ENCODE results near the gene ZNF592.
"Not testable (repeated sequence)": the region's sequence is repeated elsewhere in the genome, so short reads cannot be mapped to it uniquely, and the experiment has no call there.

Gene ZNF592

GRCh38 chr15:84845631-84846030, 97.2 kb downstream of the ZNF592 start:
- H2AFZ ChIP-seq (ENCODE audit: low read length); H3K4me2 ChIP-seq (ENCODE audit: low read length); H3K27me3 ChIP-seq (ENCODE audit: insufficient read depth, low read length); H4K20me1 ChIP-seq (ENCODE audit: insufficient read depth, low read length); H3K9me2 ChIP-seq (ENCODE audit: low read depth, low read length); H3K4me3 ChIP-seq (ENCODE audit: low read depth, low read length, poor library complexity, severe bottlenecking); H3K9me3 ChIP-seq (ENCODE audit: low read length); H3F3A ChIP-seq (ENCODE audit: insufficient read depth, low read length); H3K27ac ChIP-seq (ENCODE audit: low read depth, low read length, poor library complexity, severe bottlenecking); H3K4me1 ChIP-seq (ENCODE audit: insufficient read depth, low read length, severe bottlenecking); H3K79me2 ChIP-seq (ENCODE audit: insufficient read depth, low read length); H3K9ac ChIP-seq (ENCODE audit: low read length); H3K36me3 ChIP-seq (ENCODE audit: insufficient read depth, low read length): not testable (repeated sequence)
- peak; percentile 62 for TF ChIP-seq CTCF (IDR thresholded peaks at IDR 0.05; ENCODE audit: low read length)

GRCh38 chr15:84846269-84846668, 97.9 kb downstream of the ZNF592 start:
- no peaks in the 10 kb centered on the region for H3F3A ChIP-seq (ENCODE audit: insufficient read depth, low read length)
- H3K79me2 ChIP-seq (ENCODE audit: insufficient read depth, low read length) = no peaks in the 10 kb centered on the region
- H2AFZ ChIP-seq (ENCODE audit: low read length) = no peak overlapping the region
- no peak for TF ChIP-seq CTCF (IDR thresholded peaks at IDR 0.05; ENCODE audit: low read length)
- no peak for TF ChIP-seq EZH2 (IDR thresholded peaks at IDR 0.05; ENCODE audit: borderline replicate concordance, low read length)
- no peaks in the 10 kb centered on the region for H3K36me3 ChIP-seq (ENCODE audit: insufficient read depth, low read length)
- no peak overlapping the region for H3K9ac ChIP-seq (ENCODE audit: low read length)
- H4K20me1 ChIP-seq (ENCODE audit: insufficient read depth, low read length) = no peaks in the 10 kb centered on the region
- no peak overlapping the region for H3K4me3 ChIP-seq (ENCODE audit: low read depth, low read length, poor library complexity, severe bottlenecking)
- no peak overlapping the region for H3K4me2 ChIP-seq (ENCODE audit: low read length)
- peaks cover 5% of the 10 kb centered on the region; the same call in 1 of the 2 replicates for H3K9me3 ChIP-seq (ENCODE audit: low read length)
- no peaks in the 10 kb centered on the region for H3K4me1 ChIP-seq (ENCODE audit: insufficient read depth, low read length, severe bottlenecking)
- H3K27me3 ChIP-seq (ENCODE audit: insufficient read depth, low read length) = no peaks in the 10 kb centered on the region
- H3K9me2 ChIP-seq (ENCODE audit: low read depth, low read length) = no peaks in the 10 kb centered on the region
- no peak overlapping the region for H3K27ac ChIP-seq (ENCODE audit: low read depth, low read length, poor library complexity, severe bottlenecking)

GRCh38 chr15:84847382-84847781, 99.0 kb downstream of the ZNF592 start:
- Histone ChIP-seq H3K36me3 (ENCODE audit: insufficient read depth, low read length) (no peaks in the 10 kb centered on the region), H3K4me3 (ENCODE audit: low read depth, low read length, poor library complexity, severe bottlenecking) (no peak overlapping the region), H3K9ac (ENCODE audit: low read length) (no peak overlapping the region), H3K4me1 (ENCODE audit: insufficient read depth, low read length, severe bottlenecking) (no peaks in the 10 kb centered on the region), H3K27ac (ENCODE audit: low read depth, low read length, poor library complexity, severe bottlenecking) (no peak overlapping the region), H3K9me2 (ENCODE audit: low read depth, low read length) (no peaks in the 10 kb centered on the region), H3K27me3 (ENCODE audit: insufficient read depth, low read length) (no peaks in the 10 kb centered on the region), H4K20me1 (ENCODE audit: insufficient read depth, low read length) (no peaks in the 10 kb centered on the region), H3F3A (ENCODE audit: insufficient read depth, low read length) (no peaks in the 10 kb centered on the region), H3K4me2 (ENCODE audit: low read length) (no peak overlapping the region), H3K9me3 (ENCODE audit: low read length) (peaks cover 5% of the 10 kb centered on the region; the same call in 1 of the 2 replicates), H3K79me2 (ENCODE audit: insufficient read depth, low read length) (no peaks in the 10 kb centered on the region), H2AFZ (ENCODE audit: low read length) (no peak overlapping the region)
- no peak for TF ChIP-seq EZH2 (IDR thresholded peaks at IDR 0.05; ENCODE audit: borderline replicate concordance, low read length)
- TF ChIP-seq CTCF (IDR thresholded peaks at IDR 0.05; ENCODE audit: low read length) = no peak

All from OCI-LY1 (cell line).